Nephron progenitor cell (in vitro differentiated cells): ENCODE measurements around the gene CD248.
A peak's percentile ranks its signal among the peaks of the same experiment; 100 is the strongest.

ENCODE experiments used
- DNase-seq: peaks from one replicate; pipeline ENCODE4 v3.0.0; 2021
- H3K27ac Mint-ChIP-seq: 2 replicates; pipeline ENCODE4 v1.8.0; 2021; ENCODE audit warnings: mild to moderate bottlenecking, moderate library complexity, mixed read lengths
- H3K27me3 Mint-ChIP-seq: 2 replicates; pipeline ENCODE4 v1.8.0; 2021; ENCODE audit warnings: mild to moderate bottlenecking, low read depth, mixed read lengths; ENCODE audit not compliant: poor library complexity
- H3K36me3 Mint-ChIP-seq: 2 replicates; pipeline ENCODE4 v1.8.0; 2021; ENCODE audit warnings: low read depth, mixed read lengths
- H3K4me1 Mint-ChIP-seq: 2 replicates; pipeline ENCODE4 v1.8.0; 2021; ENCODE audit warnings: mixed read lengths
- H3K4me3 Mint-ChIP-seq: 2 replicates; pipeline ENCODE4 v1.8.0; 2021; ENCODE audit warnings: mild to moderate bottlenecking, moderate library complexity, mixed read lengths
- H3K9me3 Mint-ChIP-seq: 2 replicates; pipeline ENCODE4 v1.8.0; 2021; ENCODE audit warnings: mild to moderate bottlenecking, moderate library complexity, mixed read lengths
- TF ChIP-seq, protein P1 (sequence below): fragments of 200-600 bp; sonication (generic); IDR thresholded peaks from 2 replicates; pipeline ENCODE4 v1.5.0; 2021; ENCODE audit warnings: antibody characterized with exemption

Gene CD248

GRCh38 chr11:66264914-66265313 is 51.9 kb downstream of the CD248 start:
- Mint-ChIP-seq H3K4me1 (peaks cover 22% of the 10 kb centered on the region), H3K4me3 (no peak overlapping the region), H3K36me3 (peaks cover 16% of the 10 kb centered on the region), H3K27me3 (no peaks in the 10 kb centered on the region), H3K27ac (no peak overlapping the region), H3K9me3 (no peaks in the 10 kb centered on the region)
- peak; percentile 44 for DNase-seq
- TF ChIP-seq, protein P1, sequence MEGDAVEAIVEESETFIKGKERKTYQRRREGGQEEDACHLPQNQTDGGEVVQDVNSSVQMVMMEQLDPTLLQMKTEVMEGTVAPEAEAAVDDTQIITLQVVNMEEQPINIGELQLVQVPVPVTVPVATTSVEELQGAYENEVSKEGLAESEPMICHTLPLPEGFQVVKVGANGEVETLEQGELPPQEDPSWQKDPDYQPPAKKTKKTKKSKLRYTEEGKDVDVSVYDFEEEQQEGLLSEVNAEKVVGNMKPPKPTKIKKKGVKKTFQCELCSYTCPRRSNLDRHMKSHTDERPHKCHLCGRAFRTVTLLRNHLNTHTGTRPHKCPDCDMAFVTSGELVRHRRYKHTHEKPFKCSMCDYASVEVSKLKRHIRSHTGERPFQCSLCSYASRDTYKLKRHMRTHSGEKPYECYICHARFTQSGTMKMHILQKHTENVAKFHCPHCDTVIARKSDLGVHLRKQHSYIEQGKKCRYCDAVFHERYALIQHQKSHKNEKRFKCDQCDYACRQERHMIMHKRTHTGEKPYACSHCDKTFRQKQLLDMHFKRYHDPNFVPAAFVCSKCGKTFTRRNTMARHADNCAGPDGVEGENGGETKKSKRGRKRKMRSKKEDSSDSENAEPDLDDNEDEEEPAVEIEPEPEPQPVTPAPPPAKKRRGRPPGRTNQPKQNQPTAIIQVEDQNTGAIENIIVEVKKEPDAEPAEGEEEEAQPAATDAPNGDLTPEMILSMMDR: peak; percentile 39
